ENCODE measurements around the gene GPER1.

GPER1 gene

DNA sequence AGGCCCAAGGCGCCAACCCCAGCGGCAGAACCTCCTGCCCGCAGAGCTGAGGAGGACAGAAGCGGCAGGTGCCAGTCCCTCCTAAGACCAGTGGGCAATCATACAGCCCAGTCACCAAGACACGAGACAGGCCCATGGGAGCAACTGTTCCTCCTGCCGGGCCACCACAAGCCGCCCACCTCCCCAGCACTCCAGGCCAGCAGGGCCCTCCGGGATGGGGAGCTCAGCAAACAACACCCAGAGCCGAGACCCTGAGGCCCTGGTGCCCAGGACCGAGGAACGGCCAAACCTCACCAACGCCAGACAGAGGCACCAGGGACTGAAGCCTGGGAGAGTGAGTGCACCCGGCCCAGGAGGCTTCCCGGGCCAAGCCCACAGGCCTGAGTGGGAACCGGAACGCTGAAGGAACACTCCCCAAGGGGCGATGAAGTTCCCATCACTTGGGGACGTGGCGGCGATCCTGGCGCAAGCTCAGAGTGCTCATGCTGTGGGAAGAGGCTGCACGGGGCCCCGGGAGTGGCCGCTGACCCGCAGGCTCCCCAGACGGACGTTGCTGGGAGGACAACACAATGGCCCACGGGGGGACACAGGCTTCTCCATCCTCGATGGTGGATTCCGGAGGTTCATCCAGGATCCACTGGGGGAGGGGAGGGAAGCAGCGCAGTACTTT lies 35.1 kb downstream of the GPER1 start:
- Mint-ChIP-seq H3K4me1 (peaks cover 38% of the 10 kb centered on the region), H3K9me3 (peaks cover 1% of the 10 kb centered on the region), H3K36me3 (ENCODE audit: low read depth) (peaks cover 18% of the 10 kb centered on the region), H3K27ac (peak overlapping the region; percentile 91), H3K4me3 (peak overlapping the region; percentile 60), H3K27me3 (ENCODE audit: low read depth, poor library complexity) (peaks cover 5% of the 10 kb centered on the region)
- TF ChIP-seq, protein P1, sequence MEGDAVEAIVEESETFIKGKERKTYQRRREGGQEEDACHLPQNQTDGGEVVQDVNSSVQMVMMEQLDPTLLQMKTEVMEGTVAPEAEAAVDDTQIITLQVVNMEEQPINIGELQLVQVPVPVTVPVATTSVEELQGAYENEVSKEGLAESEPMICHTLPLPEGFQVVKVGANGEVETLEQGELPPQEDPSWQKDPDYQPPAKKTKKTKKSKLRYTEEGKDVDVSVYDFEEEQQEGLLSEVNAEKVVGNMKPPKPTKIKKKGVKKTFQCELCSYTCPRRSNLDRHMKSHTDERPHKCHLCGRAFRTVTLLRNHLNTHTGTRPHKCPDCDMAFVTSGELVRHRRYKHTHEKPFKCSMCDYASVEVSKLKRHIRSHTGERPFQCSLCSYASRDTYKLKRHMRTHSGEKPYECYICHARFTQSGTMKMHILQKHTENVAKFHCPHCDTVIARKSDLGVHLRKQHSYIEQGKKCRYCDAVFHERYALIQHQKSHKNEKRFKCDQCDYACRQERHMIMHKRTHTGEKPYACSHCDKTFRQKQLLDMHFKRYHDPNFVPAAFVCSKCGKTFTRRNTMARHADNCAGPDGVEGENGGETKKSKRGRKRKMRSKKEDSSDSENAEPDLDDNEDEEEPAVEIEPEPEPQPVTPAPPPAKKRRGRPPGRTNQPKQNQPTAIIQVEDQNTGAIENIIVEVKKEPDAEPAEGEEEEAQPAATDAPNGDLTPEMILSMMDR (IDR thresholded peaks at IDR 0.05): no peak
- no peak for DNase-seq

DNA sequence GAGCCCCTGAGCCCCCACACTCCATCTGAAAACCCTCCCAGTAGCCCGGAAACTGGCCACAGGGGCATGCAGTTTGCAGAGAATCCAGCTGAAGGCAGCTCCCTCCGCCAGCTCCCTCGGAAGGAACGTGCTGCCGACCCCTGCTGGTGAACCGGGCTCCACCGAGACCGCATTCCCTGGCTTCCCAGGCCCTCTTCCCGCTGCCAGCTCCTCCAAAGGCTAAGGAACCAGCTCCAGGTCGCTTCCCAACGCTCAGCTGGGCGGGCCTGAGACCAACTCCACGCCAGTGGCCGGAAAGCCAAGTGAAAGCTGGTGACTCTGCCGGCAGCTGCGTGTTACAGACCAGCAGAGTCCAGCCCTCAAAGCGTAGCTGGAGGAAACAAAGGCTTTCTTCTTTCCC lies 35.8 kb downstream of the GPER1 start:
- peaks cover 11% of the 10 kb centered on the region for H3K36me3 Mint-ChIP-seq (ENCODE audit: low read depth)
- TF ChIP-seq, protein P1 (IDR thresholded peaks at IDR 0.05): peak; percentile 64
- peak; percentile 83 for DNase-seq
- peak overlapping the region; percentile 42 for H3K4me3 Mint-ChIP-seq
- peaks cover 5% of the 10 kb centered on the region for H3K27me3 Mint-ChIP-seq (ENCODE audit: low read depth, poor library complexity)
- peak overlapping the region; percentile 88 for H3K27ac Mint-ChIP-seq
- H3K4me1 Mint-ChIP-seq: peaks cover 38% of the 10 kb centered on the region
- H3K9me3 Mint-ChIP-seq: no peaks in the 10 kb centered on the region

DNA sequence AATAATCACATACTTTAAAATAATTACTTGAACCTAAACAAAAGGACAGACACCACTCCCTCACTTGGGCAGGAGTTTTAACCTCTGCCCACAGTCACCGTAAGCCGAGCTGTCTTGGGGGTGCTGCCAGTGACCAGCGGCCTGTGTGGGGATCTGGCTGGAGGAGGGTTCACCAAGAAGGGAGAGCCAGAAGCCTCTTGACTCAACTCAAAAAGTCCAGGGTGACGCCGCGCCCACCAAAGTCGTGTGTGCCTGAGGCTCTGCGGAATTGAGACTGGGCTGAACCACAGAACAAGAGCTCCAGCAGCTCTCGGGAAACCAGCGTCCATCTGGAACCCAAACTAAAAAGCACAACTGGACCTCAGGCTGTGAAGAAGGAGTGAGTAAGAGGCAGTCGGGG lies 36.3 kb downstream of the GPER1 start:
- H3K36me3 Mint-ChIP-seq (ENCODE audit: low read depth): peaks cover 11% of the 10 kb centered on the region
- TF ChIP-seq, protein P1 (IDR thresholded peaks at IDR 0.05): no peak
- H3K9me3 Mint-ChIP-seq: no peaks in the 10 kb centered on the region
- peaks cover 5% of the 10 kb centered on the region for H3K27me3 Mint-ChIP-seq (ENCODE audit: low read depth, poor library complexity)
- no peak for DNase-seq
- peak overlapping the region; percentile 38 for H3K4me3 Mint-ChIP-seq
- H3K4me1 Mint-ChIP-seq: peaks cover 38% of the 10 kb centered on the region
- H3K27ac Mint-ChIP-seq: peak overlapping the region; percentile 88

DNA sequence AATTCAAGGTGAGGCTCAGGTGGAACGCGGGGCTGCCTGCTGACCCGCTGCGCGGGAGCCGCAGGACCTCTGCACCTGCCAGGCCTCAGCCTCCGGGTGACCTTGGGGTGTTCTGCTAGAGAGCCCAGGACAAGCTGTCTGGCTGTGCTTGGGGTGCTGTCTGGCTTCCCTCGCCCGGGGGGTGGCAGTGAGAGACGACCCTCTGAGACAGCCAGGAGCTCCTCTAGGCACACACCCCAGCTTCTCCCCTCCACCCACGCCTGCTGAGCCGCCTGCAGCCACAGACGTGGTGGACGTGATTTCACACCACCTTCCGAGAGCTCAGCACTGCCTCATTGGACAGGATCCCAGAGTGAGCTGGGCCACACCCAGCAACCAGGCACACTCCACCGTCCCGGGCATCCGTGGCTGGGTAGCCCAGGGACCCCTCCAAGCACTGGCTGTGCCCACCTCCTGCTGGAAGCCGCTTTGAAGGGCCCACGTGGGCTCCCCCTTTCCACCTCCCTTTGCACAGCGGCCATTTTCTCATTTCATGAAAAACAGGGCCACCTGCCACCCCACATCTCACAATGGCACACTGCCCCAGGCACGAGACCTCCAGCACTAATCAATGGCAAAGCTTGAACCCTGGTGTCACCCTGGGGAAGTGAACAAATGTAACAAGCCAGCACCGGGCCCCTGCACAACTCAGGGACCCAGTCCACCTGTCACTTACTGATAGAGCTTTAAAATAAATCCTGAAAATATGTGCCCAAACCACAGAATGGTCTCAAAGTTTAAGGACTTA lies 37.1 kb downstream of the GPER1 start:
- H3K36me3 Mint-ChIP-seq (ENCODE audit: low read depth): peaks cover 17% of the 10 kb centered on the region
- TF ChIP-seq, protein P1 (IDR thresholded peaks at IDR 0.05): no peak
- peaks cover 38% of the 10 kb centered on the region for H3K4me1 Mint-ChIP-seq
- no peak overlapping the region for H3K27ac Mint-ChIP-seq
- peaks cover 5% of the 10 kb centered on the region for H3K27me3 Mint-ChIP-seq (ENCODE audit: low read depth, poor library complexity)
- DNase-seq: no peak
- no peaks in the 10 kb centered on the region for H3K9me3 Mint-ChIP-seq
- no peak overlapping the region for H3K4me3 Mint-ChIP-seq

DNA sequence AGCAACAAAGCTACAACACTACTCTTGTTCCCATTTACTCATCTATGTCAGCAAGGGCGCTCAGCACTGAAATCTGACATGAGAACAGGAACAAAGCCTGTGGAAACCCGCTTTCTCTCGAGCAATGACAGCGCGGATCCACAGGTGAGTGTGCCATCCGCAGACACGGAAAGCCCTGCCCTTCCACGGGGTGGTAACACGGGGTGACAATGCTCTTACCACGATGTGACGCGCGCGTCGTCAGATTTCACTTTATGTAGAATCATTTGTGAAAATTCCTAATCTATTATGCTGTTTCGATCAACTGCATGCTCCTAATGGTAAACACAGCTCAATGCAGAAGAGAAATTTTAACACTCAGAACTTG lies 37.7 kb downstream of the GPER1 start:
- peaks cover 2% of the 10 kb centered on the region for H3K27me3 Mint-ChIP-seq (ENCODE audit: low read depth, poor library complexity)

More for the DNA sequence above, 37.7 kb downstream of the GPER1 start:
- TF ChIP-seq, protein P1 (IDR thresholded peaks at IDR 0.05): no peak
- no peak for DNase-seq
- H3K36me3 Mint-ChIP-seq (ENCODE audit: low read depth): peaks cover 17% of the 10 kb centered on the region
- no peaks in the 10 kb centered on the region for H3K9me3 Mint-ChIP-seq
- no peak overlapping the region for H3K4me3 Mint-ChIP-seq
- peaks cover 37% of the 10 kb centered on the region for H3K4me1 Mint-ChIP-seq
- no peak overlapping the region for H3K27ac Mint-ChIP-seq

All from nephron progenitor cell (in vitro differentiated cells).